ENCODE data around the gene CNFN.

CNFN gene

DNA sequence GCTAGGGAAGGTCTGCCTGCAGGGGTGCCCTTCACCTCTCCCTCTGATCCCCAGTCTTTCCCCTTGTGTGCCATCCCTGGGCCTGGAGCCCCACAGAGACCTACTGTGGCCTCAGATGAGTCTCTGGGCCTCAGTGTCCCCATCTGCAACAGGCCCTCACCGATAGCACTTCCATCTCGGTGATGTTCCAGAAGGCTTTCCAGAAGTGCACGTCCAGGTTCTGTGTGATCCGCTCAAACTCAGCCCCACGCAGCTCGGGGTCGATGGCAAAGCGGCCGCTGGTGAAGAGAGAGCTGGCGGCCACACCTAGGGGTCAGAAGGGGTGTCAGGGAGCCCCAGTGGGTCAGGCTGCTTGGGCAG, 17.7 kb upstream of the CNFN start:
- DNase-seq, result no peak

DNA sequence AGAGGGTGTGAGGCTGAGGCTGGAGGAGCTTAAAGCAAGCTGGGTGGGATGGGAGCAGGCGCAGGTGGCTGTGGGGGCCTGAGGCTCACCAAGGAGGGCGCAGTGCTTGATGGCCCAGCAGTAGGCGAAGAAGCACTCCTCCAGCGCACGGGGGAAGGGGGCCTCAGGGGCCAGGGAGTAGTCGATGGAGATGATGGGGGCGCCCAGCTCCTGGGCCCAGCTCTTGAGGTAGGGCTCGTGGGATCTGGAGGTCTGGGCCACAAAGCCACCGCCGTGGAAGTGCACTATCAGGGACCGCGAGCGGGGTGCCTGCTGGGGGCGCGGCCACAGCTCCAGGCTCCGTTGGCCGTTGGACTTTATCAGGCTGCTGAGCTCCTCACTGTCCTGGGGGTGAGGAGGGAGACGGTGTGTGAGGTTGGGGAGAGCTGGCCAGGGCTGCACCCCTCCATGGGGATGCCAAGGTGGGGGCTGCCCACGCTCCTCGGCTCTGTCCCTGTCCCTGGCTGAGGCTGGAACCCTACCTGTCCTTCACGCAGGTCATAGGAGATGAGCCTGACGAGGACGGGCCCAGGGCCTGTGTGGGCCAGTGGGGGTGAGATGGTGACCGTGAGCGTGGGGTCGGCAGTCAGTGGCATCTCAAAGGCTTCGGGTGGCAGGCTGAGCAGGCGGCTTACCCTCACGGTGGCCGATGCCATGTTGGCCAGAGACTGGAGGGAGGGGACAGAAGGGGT, 17.2 kb upstream of the CNFN start:
- DNase-seq, result no peak

DNA sequence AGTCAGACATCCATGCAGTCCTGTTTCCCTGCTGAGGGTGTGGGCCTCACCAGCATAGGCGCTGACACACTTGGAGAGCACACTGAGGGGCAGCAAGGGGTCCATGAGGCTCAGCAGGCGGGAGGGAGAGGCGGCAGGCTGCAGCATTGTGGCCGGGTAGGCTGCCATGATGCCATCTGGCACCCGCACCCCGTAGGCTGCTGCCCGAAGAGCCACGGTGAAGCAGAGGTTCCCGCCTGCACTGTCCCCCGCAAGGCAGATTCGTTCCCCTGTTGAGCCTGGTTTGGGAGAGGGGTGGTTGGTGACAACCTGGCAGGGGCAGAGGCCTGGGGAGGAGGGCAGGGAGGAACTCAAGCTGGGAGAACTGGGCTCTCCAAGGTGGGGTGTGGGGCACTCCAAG, 16.0 kb upstream of the CNFN start:
- no peak for DNase-seq

DNA sequence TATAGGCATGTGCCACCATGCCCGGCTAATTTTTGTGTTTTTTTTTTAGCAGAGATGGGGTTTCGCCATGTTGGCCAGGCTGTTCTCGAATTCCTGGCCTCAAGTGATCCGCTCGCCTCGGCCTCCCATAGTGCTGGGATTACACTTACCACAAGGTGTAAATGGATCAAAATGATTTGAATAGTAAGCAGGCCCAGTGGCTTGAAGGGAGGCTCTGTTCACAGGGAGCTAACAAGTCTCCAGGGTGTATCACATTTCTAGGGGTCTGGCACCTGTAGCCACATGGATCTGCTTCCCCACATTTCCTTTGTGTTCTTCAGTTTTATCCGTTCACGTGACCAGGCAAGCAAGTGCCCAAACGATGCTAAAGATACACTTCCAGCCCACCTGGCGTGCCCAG, 13.5 kb upstream of the CNFN start:
- no peak for DNase-seq

DNA sequence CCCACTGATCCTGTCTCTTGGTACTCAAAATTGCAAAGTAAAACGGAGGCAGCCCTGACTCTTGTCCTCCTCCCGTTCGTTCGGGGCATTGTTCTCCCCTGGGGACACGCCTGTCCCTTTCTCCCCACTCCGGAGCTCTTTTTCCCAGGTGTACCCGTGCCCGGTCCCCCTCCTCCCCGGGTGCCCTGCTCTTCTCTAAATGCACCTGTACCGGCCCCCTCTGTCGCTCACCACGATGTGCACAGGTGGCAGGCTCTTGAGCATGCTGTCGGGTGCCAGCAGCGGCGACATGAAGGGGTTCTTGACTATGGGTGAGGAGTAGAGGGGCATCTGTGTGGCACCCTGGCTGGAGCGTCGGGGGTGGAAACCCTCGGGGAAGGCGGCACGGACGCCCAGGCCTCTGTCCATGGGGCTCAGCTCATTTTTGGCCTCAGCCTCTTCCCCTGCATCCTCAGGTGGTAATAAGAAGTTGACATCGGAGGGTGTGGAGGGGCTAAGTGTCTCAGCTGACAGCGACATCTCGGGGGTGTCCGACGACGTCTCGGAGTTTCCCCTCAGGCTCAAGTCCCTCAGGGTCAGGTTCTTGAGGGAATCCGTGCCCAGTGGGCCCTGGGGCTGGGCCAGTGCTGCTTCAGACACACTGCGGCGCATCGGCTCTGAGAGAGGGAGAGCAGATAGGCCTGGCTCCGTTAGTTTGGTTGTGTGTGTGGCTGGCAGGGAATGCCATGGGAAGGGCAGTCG, 12.4 kb upstream of the CNFN start:
- DNase-seq, result no peak

DNA sequence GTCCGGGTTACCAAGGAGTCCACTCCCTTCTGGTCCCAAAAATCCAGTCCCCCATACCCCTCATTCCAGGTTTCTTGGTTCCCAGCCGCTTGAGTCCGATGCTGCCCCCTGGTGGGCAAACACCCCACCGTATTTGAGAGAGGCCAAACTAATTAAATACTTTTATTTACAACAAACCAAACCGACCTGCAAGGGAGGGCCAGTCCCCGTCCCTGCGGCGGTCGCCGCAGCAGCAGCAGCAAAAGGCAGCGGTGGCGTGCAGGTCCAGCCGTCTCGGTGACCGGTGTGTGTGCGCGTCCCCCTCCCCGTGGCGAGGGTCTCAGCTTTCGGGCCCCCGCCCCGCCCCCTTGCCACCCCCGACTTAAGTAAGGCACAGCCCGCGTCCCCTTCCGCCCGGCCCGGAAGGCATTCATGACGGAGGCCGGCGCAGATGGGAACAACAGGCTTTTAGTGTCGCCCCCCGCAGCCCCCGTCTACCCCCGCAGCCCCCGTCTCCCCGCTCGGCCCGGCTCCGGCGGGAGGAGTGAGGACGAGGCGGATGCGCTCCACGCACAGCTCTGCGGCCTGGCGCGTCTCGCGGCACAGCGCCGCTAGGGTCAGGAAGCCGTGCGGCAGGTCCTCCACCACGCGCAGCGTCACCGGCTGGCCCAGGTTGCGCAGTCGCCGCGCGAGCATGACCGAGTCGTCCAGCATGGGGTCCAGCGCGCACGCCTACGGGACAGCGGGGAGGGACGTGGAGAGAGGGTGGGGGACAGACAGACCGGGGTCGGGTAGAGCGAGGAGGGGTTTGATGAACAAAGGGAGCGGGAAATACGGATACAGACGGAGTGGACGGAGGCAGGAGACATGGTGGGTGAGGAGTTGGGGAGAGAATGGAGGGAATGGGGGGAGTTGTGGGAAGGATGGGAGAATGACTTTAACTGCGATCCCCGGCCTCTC, 11.5 kb upstream of the CNFN start:
- peak; percentile 51 for DNase-seq

DNA sequence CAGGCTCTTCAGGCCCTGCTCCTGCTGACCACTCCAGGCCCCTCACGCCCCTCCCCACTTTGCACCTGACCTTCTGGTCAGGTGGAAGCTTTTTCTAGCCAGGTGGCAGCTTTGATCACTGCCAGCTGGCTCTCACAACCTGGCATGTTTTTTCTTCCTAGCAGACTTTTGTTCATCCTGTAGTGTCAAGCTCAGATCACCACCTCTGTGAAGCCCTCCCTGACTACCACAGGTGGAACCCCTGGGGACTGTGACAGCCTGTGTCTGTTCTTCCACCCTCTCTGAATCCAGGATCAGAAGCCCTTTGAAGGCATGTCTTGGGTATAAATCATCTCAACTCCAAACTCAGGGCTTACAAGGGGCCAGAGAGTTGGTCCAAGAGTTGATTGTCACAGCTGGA, 10.3 kb upstream of the CNFN start:
- DNase-seq, result no peak

DNA sequence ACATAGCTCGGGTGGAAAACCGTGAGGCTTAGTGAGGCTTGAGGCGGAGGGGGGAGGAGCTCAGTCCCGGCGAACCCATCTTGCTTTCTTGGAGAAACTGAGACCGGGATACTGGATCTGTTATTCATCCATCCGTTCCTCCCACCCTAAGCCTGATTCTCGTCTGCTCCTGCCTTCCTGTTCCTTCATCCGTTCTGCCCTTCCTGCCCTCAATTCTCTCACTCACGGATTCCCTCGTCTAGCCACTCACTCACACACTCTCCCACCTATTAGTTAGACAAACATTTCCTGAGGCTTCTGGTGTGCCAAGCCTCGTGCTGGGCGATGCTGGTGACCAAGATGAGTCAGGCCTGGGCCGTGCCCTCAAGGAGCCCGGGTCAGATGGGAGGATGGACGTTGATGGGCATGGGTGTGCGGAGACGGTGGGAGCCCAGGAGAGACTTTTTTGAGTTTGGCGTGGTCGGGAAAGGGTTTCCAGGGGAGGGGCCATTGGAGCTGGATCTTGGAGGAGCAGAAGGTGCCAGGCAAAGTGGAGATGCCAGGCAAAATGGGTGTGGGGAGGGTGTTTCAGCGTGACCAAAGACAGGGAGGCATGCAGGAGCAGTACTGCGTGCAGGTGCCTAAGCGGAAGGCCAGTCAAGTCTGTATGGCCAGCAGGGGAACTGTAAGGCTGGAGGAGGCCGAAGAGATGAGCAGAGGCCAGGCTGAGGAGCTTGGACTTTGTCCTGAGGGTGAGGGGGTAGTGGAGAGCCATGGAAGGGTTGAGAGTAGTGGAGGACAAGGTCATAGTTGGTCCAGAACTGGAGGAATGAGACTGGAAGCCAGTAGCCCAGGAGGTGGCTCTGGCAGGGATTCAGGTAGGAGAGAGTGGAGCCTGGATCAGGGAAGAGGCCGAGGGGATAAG, 7.4 kb upstream of the CNFN start:
- peak; percentile 11 for DNase-seq

DNA sequence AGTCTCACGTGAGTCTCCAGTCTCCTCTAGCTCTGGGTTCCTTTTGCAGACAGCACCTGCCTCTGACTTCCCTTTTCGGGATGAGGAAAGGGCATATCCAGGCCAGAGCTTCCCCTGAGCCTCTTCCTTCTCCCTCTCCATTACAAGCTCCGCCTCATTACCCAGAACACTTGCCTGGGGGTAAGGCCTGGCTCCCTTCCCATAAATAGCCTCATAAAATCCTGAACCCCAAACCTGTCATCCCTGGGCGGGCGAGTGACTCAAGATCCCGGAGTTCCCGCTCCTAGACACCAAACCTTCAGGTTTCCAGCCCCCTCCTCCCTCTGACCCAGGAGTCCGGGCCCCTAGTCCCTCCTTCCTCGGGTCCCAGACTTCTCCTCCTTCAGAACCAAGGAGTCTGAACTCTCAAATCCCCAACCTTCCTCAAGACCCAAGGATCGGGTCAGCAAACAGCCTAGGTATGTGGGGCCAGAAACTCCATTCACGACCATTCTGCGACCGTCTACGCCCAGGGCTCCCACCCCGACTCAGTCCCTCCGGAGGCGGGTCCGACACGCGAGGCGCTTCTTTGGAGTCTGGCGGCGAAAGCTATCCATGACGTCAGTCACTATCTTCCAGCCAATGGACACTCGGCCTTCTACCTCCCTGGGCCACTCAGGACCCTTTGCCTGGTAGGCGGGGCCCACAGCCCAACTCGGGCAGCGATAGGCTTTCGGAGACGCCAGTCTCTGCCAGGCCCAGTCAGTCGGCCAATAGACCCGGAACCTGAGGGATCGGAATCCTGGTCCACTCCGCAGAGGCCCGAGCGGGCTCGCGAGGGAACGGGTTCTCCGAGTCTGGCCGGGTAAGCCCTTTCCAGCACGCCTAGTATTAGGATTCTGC, 6.5 kb upstream of the CNFN start:
- DNase-seq, result peak; percentile 98

DNA sequence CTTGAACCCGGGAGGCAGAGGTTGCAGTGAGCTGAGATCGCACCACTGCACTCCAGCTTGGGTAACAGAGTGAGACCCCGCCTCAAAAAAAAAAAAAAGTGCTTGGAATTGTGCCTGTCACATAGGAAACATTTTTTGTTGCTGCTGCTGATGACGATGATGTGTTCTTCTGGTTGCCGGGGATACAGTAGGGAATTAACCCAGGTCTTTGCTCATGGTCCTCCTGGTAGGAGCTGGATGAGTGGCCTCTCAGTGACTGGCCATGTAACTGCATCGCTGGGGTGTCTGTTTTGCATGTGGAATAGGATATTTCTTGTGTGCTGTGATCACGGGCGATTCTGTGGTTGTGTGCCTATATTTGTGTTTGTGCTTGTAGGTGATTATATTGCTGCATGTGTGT, 4.7 kb upstream of the CNFN start:
- DNase-seq, result no peak

DNA sequence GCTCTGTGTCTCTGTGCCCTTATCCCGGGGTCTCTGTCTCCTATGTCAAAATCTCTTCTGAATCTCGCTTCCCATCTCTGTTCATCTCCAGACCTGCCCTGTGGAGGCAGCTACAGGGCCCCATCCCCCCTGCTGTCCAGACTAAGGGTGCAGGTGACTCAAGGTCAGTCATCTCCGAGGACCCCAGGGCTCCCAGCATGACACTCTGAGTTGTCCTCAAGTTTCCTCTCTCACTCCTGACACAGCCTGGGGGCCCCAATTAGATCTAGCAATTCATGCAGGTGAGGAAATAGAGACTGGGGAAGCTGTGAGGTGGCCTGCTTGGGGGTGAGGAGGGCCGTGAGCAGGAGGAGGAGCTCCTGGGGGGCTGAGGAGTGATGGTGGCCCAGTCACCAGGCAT, 2.1 kb upstream of the CNFN start:
- DNase-seq, result no peak

DNA sequence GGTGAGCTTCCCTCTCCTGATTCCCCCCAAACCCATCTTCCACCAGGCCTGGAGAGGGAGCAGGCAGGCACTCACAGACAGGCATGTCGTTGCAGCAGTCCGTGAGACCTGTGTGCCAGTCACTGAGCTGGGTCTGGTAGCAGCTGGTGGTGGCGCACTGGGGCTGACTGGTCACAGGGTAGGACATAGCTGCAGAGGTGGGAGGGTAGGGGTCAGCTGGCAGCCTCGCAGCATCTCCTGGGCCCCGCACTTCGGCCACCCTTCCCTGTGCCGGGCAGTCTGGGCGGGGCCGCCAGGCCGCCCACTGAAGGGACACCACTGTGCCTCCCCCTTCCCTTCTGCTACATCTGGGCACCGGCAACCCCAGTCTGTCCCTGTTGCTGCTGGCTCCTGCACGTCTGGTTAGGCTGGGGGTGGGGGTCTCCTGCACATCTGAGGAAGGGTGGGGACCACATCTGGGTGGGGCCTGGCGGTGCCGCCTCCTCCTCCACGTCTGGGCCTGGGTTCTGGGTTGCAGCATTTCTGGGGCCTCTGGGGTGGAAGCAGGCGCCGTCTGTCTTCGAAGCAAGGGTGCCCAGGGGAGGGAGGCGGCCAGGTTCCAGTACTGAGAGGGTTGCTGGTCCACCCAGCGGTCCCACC, 1.1 kb downstream of the CNFN start:
- no peak for DNase-seq

DNA sequence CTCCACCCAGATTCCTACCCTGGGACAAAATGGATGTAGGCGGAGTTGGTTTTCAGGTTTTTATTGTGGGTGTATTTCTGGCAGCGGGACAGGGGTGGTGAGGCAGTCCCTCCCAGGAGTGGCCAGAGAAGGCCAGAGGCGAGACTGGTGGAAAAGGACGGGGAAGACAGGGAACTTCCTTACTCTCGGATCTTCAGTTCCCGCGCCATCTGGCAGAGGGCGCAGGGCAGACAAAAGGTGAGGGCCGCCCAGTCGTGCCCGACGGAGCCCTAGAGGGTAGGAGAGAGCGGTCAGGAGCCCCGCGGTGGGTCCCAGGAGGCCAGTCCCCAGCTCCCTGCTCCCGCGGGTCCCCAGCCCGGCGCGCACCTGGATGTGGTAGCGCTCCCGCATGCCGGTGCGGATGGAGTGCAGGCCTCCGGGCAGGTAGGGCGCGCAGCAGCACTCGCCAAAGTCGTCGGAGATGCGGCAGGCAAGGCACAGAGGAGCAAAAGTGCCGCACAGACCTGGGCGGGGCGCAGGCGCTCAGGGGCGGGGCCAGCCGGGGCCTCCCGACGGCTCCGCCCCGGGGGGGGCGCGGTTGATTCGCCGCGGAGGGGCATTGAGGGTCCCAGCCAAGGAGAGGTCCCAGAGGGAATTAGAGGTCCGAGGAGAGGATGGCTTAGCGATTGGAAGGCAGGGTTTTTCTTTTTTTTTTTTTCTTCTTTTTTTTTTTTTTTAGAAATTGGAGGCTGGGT, 3.0 kb downstream of the CNFN start:
- peak; percentile 58 for DNase-seq

DNA sequence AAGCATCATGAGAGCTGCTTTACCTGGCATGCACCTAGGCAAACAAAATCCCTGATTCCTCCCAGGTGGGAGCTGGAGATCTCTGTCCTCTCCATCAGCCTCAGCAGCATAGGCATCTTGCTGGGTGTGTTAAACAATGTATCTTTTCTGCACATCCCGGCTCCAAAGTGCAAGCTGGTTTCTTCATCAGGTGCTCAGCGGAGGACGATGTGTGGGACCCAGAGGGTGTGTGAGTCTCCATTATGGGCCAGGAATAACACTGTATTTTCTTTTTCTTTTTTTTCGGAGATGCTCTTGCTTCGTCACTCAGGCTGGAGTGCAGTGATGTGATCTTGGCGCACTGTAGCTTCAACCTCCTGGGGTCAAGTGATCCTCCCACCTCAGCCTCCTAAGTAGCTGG, 9.9 kb downstream of the CNFN start:
- DNase-seq, result no peak

DNA sequence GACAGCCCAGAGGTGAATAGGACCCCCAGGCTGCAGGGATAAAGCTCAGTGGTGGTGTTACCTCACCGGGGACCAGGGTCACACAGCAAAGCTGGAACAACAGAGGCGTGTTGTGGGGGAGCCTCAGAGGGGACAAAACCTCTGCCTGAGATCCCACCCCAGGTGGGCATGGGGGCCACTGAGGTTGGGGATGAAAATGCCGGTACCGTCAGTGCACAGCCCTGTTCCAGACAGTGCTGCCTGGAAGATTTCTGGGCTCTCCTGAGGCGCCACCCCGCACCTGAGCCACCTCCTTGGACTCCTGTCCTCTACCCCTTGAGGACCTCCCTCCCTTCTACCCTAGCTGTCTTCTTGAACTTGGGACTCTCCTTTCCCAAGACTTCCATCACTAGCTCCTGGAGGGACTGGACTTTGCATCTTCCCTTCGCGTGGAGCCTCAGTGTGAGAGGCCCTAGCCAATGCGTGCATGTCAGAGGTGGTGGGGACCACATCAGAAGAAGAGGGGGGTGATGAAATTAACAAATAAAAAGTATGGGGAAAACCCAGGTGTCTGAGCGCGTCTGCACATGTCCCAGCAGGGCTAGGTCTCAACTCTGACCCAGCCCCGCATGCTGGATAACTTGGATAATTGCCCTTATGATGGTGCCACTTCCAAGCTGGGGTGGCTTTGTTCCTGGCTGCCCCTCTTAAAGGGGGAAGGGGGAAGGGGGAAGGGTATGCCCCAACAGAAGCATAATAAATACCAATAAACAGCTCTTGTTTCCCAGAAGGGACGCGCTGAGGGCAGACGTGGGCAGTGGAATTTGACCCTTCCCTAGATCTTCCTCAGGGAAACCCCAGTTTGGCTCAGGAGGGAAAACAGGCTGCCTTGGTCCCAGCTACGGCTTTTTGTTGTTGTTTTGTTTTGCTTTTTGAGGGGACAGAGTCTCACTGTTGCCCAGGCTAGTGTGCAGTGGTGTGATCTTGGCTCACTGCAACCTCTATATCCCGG, 11.6 kb downstream of the CNFN start:
- DNase-seq, result no peak

DNA sequence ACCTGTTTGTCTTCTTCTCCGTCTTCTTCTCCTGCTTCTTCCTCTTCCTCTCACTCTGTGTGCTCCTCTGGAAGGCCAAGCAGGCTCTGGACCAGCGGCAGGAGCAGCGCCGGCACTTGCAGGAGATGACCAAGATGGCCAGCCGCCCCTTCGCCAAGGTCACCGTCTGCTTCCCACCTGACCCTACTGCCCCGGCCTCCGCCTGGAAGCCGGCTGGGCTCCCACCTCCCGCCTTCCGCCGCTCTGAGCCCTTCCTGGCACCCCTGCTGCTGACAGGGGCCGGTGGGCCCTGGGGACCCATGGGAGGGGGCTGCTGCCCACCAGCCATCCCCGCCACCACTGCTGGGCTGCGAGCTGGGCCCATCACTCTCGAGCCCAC, 13.9 kb downstream of the CNFN start:
- no peak for DNase-seq

DNA sequence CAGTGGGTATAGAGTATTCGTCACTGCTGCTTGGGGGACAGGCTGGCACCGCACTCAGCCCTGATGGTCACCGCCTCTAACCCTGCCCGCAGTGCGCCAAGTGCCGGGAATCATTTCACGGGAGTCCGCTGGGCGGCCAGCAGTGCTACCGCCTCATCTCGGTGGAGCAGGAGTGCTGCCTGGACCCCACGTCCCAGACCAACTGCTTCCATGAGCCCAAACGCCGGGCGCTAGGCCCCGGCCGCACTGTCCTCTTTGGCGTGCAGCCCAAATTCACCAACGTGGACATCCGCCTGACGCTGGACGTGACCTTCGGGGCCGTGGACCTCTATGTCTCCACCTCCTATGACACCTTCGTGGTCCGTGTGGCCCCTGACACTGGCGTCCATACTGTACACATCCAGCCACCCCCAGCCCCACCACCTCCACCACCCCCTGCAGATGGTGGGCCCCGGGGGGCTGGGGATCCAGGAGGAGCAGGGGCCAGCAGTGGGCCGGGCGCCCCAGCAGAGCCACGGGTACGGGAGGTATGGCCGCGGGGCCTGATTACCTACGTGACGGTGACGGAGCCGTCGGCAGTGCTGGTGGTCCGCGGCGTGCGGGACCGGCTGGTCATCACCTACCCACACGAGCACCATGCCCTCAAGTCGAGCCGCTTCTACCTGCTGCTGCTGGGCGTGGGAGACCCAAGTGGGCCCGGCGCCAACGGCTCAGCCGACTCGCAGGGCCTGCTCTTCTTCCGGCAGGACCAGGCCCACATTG, 14.5 kb downstream of the CNFN start:
- DNase-seq, result no peak

DNA sequence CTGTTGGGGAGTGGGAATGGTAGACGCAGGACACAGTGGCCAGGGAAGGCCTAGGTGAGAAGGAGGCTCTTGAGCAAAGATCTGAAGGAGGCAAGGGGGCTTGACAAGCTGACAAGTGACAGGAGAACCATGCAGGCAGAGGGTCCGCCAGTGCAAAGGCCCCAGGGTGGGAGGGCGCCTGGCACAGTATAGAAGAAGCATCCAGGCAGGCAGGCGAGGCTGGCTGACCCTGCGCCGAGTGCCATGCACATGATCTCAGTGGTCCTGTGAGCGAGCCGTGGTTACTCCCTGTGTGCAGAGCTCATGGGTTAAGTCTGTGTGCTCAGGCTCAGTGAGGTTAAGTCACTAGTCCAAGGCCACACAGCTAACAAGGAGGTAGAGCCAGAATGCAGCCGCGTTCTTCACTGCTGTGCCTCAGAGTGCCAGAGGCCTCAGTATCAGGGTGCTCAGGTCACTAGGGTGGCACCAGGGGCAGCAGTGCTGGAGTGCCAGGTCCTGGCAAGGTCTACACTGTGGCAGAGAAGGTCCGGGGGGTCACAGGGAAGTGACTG, 15.2 kb downstream of the CNFN start:
- DNase-seq, result no peak
